GM10847 (cell line): ENCODE data around the gene IQSEC1.

Source experiments
- POLR2A ChIP-seq: IDR thresholded peaks from 2 replicates; pipeline ENCODE4 v1.6.1; 2011; ENCODE audit not compliant: insufficient read length; ENCODE audit errors: extremely low read depth

The IQSEC1 gene

DNA sequence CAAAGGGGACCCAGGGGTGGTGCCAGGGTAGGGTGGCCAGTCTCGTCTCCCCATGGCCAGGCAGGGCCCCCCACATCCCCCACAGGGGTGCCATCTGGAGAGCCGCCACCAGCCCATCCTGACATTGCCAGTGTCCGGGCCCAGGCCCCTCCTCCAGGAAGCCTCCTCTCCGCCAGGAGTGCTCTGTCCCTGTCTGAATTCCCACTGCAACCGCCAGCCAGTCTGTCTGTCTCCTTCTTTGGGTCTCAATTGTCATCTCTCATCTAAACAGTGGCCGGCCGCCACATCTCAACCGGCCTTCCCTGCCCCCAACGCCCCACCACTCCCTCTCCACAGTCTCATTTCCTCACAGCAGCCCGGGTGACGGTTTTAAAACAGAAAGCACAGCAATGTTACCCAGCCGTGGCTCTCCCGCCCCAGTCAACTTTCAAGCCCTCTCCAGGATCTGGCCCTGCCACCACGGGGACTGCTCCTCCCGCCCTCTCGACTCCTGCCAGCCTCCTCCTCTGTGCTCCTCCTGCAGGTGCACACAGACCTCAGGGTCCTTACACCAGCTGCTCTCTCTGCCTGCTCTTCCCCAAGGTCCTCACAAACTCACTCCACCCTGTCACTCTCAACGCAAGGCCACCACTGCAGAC is 57.0 kb downstream of the IQSEC1 start:
- peak; percentile 46 for TF ChIP-seq POLR2A

DNA sequence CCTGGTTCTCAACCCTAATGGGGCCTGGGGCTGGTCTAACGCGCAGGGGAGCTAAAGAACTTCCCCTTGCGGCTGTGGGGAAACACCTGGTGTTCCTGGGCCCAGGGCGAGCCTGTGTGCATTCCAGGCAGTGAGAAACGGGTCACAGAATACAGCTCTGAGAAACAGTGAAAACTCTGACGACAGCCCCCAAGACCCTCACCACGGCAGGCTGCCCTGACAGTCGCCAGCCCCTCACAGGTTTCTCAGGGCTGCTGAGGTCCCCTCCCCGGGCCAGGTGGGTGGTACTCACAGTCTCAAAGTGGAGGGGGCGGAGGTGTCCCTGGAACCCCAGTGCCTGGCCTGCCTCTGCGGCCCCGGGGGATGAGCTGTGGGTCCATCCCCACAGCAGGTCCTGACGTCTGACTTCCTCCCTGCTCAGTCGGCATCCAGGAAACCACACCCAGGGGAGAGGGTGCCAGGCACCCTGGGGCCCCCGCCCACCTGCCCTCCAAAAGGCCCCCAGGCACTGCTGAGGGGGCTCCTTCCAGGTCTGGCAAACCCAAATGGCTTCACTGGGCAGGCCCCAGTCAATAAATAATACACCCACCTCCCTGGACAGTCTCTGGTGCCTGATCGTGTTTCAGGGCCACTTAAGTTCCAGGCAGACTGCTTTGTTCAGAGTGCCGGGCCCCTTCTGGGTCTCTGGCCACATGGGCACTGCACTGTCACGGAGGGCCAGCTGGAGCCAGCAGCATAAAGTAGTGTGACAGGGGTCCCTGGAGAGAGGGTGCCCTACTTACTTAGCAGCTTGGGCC is 57.7 kb downstream of the IQSEC1 start:
- TF ChIP-seq POLR2A: peak; percentile 38

DNA sequence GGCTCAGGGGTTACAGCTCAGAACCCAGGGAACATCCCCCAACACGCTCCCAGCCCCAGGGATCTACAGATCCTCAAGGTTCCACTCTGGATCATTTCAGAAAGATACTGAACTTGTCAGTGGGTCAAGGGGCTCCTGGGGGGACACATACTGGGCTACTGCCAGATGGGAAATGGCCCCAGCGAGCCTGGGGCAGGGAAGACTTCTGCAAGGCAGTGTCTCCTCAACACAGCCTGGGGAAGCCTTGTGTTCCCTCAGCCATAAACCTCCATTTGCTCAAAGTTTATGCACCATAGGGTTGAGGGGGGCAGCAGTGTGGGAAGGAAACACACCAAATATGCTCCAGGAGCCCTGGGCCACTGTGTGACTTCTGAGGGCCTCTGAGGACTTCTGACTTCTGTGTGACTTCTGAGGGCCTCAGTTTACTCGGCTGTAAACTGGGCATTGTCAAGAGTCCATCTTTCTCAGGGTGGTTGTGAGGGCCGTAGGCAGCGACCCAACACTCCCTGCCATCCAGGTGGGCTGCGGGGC is 58.4 kb downstream of the IQSEC1 start:
- TF ChIP-seq POLR2A: no peak

DNA sequence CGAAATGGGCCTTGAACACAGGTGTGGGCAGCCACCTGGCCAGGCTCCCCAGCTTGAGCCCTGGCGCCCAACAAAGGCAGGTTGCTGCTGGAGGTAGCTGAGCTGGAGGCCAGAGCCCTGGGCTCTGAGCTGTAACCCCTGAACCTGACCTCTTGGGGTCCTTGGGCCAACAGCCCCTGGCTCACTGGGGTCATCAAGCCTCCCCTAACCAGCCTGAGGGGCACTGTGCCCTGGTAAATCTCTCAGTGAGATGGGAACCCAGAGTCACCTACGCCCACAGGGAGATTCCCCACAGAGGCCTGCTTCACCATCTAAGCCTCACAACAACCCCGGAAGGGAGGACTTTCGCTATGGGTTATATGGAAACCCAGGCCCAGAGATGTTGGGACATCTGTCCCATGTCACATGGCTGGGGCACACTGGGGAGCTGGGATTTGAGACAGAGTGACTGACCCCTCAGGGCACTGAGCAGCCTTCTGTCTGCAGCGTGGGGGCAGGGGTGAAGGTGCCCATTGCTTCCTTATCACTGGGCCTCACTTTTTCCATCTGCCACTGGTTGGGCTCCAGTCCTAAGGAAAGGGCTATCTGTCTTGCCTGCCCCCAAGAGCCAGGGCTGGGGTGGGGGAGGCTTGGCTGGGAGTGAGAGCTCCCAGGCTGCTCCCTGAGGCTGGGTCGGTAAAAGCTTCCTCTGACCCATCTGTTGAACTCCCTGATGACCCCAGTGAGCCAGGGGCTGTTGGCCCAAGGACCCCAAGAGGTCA is 59.1 kb downstream of the IQSEC1 start:
- no peak for TF ChIP-seq POLR2A

DNA sequence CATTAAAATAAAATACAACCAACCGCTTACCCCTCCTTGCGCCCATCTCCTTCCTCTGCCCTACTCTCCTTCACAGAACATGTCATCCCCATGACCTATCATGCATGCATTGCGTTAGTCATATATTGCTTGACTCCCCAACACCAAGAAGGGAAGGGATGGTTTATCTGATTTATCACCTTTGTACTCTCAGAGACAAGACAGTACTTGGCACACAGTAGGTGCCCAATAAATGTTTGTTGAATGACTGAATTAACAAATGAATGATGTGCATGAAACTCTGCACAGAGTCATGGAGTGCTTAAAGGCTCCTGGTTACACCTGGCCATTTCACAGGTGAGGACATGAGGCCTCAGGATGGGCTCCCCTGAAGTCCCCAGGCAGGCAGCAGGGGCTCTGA is 59.7 kb downstream of the IQSEC1 start:
- no peak for TF ChIP-seq POLR2A

DNA sequence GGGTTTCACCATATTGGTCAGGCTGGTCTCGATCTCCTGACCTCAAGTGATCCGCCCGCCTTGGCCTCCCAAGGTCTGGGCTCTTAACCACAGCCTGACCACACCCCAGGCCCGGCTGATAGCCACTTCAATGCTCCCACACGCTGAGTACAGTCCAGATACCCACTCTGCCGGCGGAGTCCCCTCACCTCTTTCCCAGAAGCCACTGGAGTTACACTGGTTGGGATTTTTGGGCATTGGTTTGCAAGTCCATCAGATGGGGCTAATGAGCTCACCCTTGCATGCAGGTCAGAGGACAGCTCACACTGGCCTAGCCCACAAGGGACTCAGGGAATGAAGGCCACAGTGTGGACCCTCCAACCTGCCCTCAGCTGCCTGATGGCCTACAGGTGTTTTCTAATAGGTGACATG is 60.1 kb downstream of the IQSEC1 start:
- no peak for TF ChIP-seq POLR2A

DNA sequence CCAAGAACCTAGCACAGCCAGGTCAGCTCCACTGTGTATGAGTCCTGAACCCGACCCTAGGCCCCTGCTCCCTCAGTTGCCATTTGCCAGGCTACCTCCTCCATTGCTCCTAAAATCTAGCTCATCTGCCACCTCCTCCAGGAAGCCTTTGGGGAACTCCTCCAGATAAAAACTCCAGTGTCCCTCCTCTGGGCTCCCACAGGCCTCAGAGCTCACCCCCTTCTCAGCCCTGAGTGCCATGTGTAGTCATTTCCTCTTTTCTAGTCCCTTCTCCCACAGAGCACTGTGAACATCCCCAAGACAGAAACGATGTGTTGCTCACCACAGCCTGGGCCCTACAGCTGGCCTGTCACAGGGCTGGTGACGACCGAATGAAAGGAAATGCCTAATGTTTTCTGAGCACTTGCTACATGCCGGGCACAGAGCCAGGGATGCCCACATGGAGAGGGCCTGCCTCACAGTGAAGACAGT is 61.0 kb downstream of the IQSEC1 start:
- TF ChIP-seq POLR2A: no peak

DNA sequence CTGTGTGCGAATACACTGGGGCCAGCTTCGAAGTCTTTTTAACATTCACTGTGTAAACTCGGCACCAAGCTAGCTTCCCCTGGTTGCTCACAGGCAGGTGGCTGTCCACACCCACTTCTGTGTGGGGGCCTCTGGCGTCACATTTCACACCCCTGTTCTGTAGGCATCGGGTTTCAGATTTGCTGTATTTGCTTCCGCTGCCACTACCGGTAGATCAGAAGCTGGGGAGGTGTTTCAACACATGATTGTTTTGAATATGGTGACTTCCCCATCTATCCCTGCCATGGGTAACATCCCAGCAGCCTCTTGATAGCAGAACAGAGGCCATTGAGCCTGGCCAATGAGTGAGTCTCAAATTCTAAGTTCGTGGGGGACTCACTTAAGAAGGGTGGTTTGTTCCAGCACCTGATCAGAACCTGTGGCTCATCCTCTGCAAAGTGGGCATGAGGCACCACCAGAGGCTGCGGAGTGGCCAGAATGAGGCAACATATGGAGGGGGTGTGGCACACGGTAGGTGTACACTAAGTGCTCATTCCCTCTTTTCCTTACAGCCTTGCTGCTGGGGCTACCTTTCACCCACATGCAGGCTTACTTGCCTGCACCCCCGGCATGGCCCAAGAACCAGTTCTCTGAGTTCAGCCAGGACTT is 61.5 kb downstream of the IQSEC1 start:
- peak; percentile 23 for TF ChIP-seq POLR2A

DNA sequence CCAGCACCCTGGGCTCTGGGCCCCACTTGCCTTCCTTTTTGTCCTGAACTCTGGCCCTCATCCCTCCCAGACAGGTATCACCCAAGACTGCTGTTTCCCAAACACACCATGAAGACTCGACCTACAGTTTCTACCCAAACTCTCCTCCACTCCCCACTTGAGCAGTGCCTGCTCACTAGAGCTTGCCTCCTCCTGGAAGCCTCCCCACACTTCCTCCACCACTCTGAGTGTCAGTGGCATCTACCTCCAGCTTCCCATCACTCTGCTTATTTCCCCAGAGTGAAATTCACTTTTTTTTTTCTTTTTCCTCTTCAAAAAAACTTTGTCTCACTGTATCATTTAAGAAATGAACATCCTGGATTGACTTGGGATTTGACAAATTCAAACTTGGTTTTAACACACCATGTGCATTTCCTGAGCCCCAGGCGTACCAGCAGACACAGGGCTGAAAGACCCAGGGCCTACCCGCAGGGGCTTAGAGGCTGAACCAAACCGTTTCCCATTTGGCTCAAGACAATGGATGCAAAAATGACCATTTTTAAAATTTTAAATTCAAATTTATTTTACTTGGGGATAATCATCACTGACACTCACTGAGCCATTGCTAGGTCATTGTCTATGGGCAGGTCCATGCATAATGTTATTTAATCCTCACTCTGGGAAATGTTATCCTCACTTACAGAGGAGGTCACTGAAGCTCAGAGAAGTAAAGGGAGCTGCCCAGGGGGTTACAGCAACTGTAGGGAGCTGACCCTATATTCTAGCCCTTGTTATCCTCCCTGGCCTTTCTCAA is 62.3 kb downstream of the IQSEC1 start:
- no peak for TF ChIP-seq POLR2A

DNA sequence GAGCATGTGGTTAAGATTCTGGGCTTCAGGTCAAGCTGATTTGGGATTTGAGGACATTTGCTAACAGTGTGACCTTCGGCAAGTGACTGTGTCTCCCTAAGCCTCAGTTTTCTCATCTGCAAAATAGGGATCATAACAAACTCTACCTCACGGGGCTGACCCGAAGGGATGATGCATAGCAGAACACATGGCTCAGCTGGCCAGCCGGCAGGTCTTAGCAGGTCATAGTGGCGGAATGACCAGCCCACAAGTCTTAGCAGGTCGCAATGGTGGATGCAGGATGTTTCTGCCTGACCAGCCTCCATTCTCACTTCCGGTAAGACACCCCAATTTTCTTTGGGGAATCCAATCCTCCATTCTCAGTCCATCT is 63.3 kb downstream of the IQSEC1 start:
- TF ChIP-seq POLR2A: no peak

DNA sequence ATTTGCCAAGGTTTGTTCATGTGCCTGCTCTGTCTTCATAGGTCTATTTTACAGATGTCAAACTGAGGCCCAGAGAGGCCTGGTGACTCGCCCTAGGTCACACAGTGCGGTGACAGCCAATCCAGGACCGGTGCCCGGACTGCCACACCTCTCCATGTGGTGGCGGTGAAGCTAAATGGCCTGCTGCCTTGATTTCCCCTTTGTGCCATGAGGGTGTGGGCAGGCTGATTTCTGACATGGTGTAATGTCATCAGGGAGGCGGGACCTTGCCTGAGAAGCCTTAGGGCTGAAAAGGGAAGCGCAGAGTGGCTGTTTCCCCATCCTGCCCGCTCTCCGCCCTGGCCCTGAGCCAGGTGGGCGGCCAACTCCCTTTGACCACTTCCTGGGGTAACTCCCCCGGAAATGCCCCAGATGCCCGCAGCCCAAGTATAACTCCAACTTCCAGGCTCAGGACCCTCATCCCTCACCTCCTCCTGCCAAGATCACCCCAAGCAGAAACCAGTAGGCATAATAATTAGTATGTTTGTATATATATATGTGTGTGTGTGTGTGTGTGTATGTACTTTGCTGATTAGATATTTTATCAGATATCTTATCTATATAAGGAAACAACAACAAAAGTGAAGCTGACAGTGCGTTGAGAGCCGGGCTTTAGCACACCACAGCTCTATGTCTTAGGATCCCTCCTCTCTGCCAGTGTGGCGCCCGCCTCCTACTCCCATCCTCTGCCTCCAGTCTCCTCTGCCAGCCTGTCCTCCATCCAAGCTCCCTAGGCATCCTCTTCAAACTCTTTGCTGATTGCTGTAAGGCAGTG is 63.9 kb downstream of the IQSEC1 start:
- TF ChIP-seq POLR2A: no peak

DNA sequence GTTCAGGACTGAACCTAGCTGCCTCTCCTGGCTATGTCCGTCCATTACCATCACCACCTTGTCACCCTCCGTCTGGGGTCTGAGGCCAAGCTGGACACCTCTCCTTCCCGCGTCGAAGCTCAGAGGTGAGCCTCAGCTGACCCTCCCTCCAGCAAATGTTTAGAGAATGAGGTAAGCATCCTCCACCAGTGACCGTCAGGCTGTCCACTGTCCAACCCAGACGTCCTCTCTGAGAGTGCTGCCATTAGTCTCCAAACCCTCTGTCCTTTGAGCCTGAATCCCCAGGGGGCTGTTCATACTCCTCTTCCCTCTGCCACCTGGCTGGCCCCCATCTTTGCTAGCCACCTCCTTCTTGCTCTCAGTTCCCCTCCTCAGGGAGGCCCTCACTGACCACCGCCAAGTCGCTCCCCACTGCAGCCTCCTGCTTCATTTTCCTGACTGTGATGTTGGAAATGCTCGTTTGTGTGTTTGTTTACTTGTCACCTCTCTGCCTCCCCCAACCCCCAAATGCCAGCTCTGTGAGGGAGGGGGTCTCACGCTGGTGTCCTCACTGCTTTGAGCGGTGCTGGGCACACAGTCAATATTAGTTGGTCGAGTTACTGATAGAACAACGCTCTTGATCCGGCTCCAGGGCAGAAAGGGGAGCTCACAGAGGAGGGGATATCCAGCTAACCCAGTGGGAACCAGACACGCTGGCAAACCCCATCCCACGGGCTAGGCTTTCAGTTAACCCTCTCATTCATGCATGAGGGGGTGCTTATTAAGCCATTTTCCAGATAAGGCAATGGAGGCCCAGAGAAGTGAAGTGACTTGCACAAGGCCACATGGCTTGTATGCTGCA is 64.9 kb downstream of the IQSEC1 start:
- TF ChIP-seq POLR2A: no peak
